Transverse colon (tissue), 4 donors: ENCODE results near the gene RICTOR.

Experiments used
- CTCF ChIP-seq, 5 experiments: fragments of 200-600 bp in 3 of 5; fragments of 450-650 bp in 2 of 5; sonication (generic) in 3 of 5; IDR thresholded peaks; 1 replicate in 2 of 5; 2 replicates in 3 of 5; pipeline ENCODE4 v1.5.1; 2016 to 2017; ENCODE audit warnings: antibody characterized with exemption in 5 of 5, inconsistent platforms in 3 of 5, mild to moderate bottlenecking in 2 of 5, moderate library complexity in 1 of 5
- EP300 ChIP-seq: sonication (generic); formaldehyde crosslinking; IDR thresholded peaks from one replicate; pipeline ENCODE4 v1.6.1; 2017; ENCODE audit warnings: antibody characterized with exemption, low read depth
- POLR2A ChIP-seq: fragments of 450-650 bp; IDR thresholded peaks from one replicate; pipeline ENCODE4 v1.6.1; 2016; ENCODE audit warnings: antibody characterized with exemption, mild to moderate bottlenecking, moderate library complexity
- POLR2AphosphoS5 ChIP-seq, 3 donors: sonication (generic); formaldehyde crosslinking; IDR thresholded peaks; one replicate each; pipeline ENCODE4 v1.6.1; 2016; ENCODE audit warnings: antibody characterized with exemption in 3 of 3

- TF ChIP-seq CTCF (IDR thresholded peaks at IDR 0.05) (no peak), POLR2A (no peak), POLR2AphosphoS5 (IDR thresholded peaks at IDR 0.05) (no peak), EP300 (no peak)
Measured at GRCh38 chr5:38927470-38927869, 146.7 kb downstream of the RICTOR start.
